ENCODE measurements around the gene SPG7. TPM values are rescaled to one million over a fixed set of nuclear protein-coding genes. Genes with fewer than 3 reads are reported as not detected.
A peak's percentile ranks its signal among the peaks of the same experiment; 100 is the strongest.

SPG7 gene
- total and polyA plus RNA-seq, 12 donors: 69.8 to 145 (median 101) TPM

DNA sequence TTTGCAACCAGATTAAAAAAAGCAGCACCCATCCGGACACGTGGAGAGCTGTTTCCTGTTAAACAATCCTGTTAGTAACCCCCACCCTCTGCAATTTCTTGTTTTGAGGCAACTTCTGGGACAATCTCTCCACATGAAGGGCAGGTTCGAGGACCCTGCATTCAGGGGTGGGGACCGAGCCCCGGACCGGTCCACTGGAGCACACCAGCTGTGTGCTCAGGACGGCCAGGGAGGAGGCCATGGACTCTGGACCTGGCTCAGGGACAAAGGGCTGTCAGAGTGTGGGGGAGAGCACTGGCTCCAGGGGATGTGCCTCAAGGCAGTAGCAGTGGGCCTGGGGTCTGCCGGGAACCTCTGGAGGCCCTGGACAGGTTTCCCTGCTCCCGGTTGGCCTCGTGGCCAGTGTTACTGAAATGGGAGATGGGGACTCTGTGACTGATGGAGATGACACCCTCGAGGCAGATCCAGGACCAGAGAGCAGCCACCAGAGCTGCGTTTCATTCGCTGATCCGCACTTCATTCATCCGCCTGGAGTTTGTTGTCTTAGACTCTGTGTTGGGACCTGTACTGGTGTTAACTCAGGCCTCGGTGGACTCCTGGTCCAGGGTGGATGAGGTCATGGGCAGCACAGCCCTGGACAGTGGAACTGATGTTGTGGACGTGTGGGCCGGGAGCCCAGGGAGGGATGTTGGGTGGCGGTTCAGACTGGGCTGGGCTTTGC is 64.4 kb downstream of the SPG7 start:
- intact Hi-C loops (cut with DNase I): loop anchor here in 5 of 10 donors (5.0 to 10.0 kb wide), 3 partner anchors 62 to 72 kb away; no protein-coding TSS in a partner anchor
- DNase-seq: no peak
- TF ChIP-seq CTCF (IDR thresholded peaks at IDR 0.05): no peak
- ATAC-seq: no peak
- peaks cover 39 to 88% (median 71%) of the 10 kb centered on the region in 7 donors for H3K27me3 ChIP-seq
- no peaks in the 10 kb centered on the region for H3K36me3 ChIP-seq
- H3K9me3 ChIP-seq: no peaks in the 10 kb centered on the region
- no peak overlapping the region for H3K4me3 ChIP-seq
- H3K27ac ChIP-seq: no peak overlapping the region
- peaks cover 11 to 22% (median 17%) of the 10 kb centered on the region in 9 donors for H3K4me1 ChIP-seq
- 79 to 81% methylated on average over 19 of the region's 19 CpGs for WGBS, 2 donors

- Histone ChIP-seq H3K9me3 (no peaks in the 10 kb centered on the region), H3K4me3 (peak overlapping the region in 9 of 10 donors; percentile 14 to 46 (median 36)), H3K4me1 (peaks cover 11 to 22% (median 17%) of the 10 kb centered on the region in 9 donors), H3K36me3 (no peaks in the 10 kb centered on the region), H3K27ac (no peak overlapping the region), H3K27me3 (peaks cover 39 to 76% (median 69%) of the 10 kb centered on the region in 7 donors)
- 62 to 69% methylated on average over 28 to 31 of the region's 31 CpGs for WGBS, 2 donors
- intact Hi-C loops (cut with DNase I): loop anchor here in 6 of 10 donors (2.0 to 10.0 kb wide), 4 partner anchors 61 to 71 kb away; no protein-coding TSS in a partner anchor
- DNase-seq: no peak
- ATAC-seq: peak in 5 of 8 donors; percentile 7 to 29 (median 19)
- TF ChIP-seq CTCF (IDR thresholded peaks at IDR 0.05): no peak
These were observed 65.8 kb downstream of the SPG7 start for GRCh38 chr16:89573826-89574680.

DNA sequence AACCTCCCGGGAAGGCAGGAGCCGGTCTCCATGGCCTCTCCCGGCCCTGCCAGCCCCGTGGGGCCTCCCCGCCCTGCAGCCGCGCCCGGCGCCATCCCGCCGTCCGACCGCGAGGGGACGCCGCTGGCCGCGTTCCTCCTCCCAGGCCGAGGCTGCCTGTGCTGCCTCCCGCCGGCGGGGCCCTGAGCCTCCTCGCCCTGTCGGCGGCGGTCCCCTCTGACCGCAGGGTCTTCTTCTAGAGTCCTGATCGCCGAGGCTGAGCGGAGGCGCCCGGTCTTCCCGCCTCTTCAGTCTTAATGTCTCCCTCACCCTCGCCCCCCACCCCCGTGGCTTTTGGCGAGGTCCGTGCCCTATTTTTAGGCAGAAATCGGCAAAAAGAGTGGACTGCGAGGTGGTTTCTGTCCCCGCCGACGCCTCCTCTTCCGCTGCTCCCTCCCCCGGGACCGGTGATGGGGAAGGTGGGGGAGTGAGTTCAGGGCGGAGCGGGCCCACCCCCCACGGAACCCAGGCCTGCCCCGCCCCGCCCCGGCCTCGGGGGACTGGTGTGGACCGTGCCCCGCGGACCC is 66.6 kb downstream of the SPG7 start:
- Histone ChIP-seq H3K4me1 (peaks cover 11 to 22% (median 17%) of the 10 kb centered on the region in 9 donors), H3K27ac (no peak overlapping the region), H3K4me3 (peak overlapping the region in 9 of 10 donors; percentile 14 to 46 (median 36)), H3K9me3 (no peaks in the 10 kb centered on the region), H3K36me3 (no peaks in the 10 kb centered on the region), H3K27me3 (peaks cover 33 to 69% (median 62%) of the 10 kb centered on the region in 7 donors)
- DNase-seq: peak in 1 of 2 donors; percentile 51
- intact Hi-C loops (cut with DNase I): loop anchor here in 7 of 10 donors (2.0 to 10.0 kb wide), 4 partner anchors 60 to 70 kb away; no protein-coding TSS in a partner anchor
- peak; percentile 44 to 71 (median 60) for ATAC-seq
- peak; percentile 19 to 80 (median 64) for TF ChIP-seq CTCF (IDR thresholded peaks at IDR 0.05)
- 2% methylated on average over 45 to 55 of the region's 55 CpGs for WGBS, 2 donors
